OCI-LY3 (cell line): ENCODE data around the gene FOLR1.

Experiments
- H2AFZ ChIP-seq: fragments of 200-600, 300-600 bp; shearing (Covaris generic); 2 replicates; pipeline ENCODE4 v1.6.0; 2014; ENCODE audit warnings: antibody characterized with exemption, low read depth, low read length
- H3K27ac ChIP-seq: fragments of 200-600, 300-600 bp; sonication (generic); 2 replicates; pipeline ENCODE4 v1.5.1; 2014; ENCODE audit warnings: mild to moderate bottlenecking, low read length, moderate library complexity, mixed read lengths
- H3K27me3 ChIP-seq: fragments of 200-600, 300-600 bp; sonication (generic); 2 replicates; pipeline ENCODE4 v1.6.1; 2014; ENCODE audit warnings: low read depth, low read length, mixed read lengths
- H3K36me3 ChIP-seq: fragments of 200-600, 300-600 bp; sonication (generic); replicated peaks from 2 replicates; pipeline ENCODE3; 2014; ENCODE audit warnings: low read depth, low read length, mixed read lengths
- H3K4me1 ChIP-seq: fragments of 300-600, 200-600 bp; sonication (generic); 2 replicates; pipeline ENCODE4 v1.6.1; 2014; ENCODE audit warnings: low read length, mixed read lengths
- H3K4me2 ChIP-seq: fragments of 200-600, 300-600 bp; sonication (generic); 2 replicates; pipeline ENCODE4 v1.6.1; 2014; ENCODE audit warnings: low read length, mixed read lengths
- H3K4me3 ChIP-seq: fragments of 300-600, 200-600 bp; sonication (generic); 2 replicates; pipeline ENCODE4 v1.5.1; 2014; ENCODE audit warnings: antibody characterized with exemption, mild to moderate bottlenecking, low read length, moderate library complexity
- H3K79me2 ChIP-seq: fragments of 300-600, 200-600 bp; shearing (Covaris generic); 2 replicates; pipeline ENCODE4 v1.6.1; 2014; ENCODE audit warnings: mild to moderate bottlenecking, low read length, mixed read lengths
- H3K9ac ChIP-seq: fragments of 300-600, 200-600 bp; shearing (Covaris generic); 2 replicates; pipeline ENCODE4 v1.6.0; 2014; ENCODE audit warnings: mild to moderate bottlenecking, low read length, moderate library complexity
- H3K9me3 ChIP-seq: fragments of 200-600, 300-600 bp; shearing (Covaris generic); 2 replicates; pipeline ENCODE4 v1.6.1; 2014; ENCODE audit warnings: low read length, mixed read lengths; ENCODE audit not compliant: insufficient read depth
- H4K20me1 ChIP-seq: fragments of 200-600, 300-600 bp; sonication (generic); 2 replicates; pipeline ENCODE4 v1.6.1; 2016; ENCODE audit warnings: low read length, mixed read lengths; ENCODE audit not compliant: insufficient read depth
- CTCF ChIP-seq: fragments of 200-600, 300-600 bp; sonication (generic); IDR thresholded peaks from 2 replicates; pipeline ENCODE4 v1.5.1; 2014; ENCODE audit warnings: antibody characterized with exemption, low read length, low read depth
- EZH2phosphoT487 ChIP-seq: fragments of 200-600 bp; shearing (Covaris generic); IDR thresholded peaks from 2 replicates; pipeline ENCODE4 v1.6.1; 2018; ENCODE audit warnings: antibody characterized with exemption, mixed run types, low read depth

Gene FOLR1

GRCh38 chr11:72240461-72241290 is 48.7 kb downstream of the FOLR1 start:
- Histone ChIP-seq H3K27me3 (peaks cover 8% of the 10 kb centered on the region; the same call in 1 of the 2 replicates), H3K27ac (no peak overlapping the region), H3K36me3 (peaks cover 28% of the 10 kb centered on the region), H3K79me2 (no peaks in the 10 kb centered on the region), H2AFZ (no peak overlapping the region), H3K4me1 (no peaks in the 10 kb centered on the region), H3K4me3 (no peak overlapping the region), H3K4me2 (no peak overlapping the region), H3K9me3 (no peaks in the 10 kb centered on the region), H4K20me1 (peaks cover 15% of the 10 kb centered on the region; the same call in 1 of the 2 replicates), H3K9ac (no peak overlapping the region)
- TF ChIP-seq CTCF (no peak), EZH2phosphoT487 (no peak)

DNA sequence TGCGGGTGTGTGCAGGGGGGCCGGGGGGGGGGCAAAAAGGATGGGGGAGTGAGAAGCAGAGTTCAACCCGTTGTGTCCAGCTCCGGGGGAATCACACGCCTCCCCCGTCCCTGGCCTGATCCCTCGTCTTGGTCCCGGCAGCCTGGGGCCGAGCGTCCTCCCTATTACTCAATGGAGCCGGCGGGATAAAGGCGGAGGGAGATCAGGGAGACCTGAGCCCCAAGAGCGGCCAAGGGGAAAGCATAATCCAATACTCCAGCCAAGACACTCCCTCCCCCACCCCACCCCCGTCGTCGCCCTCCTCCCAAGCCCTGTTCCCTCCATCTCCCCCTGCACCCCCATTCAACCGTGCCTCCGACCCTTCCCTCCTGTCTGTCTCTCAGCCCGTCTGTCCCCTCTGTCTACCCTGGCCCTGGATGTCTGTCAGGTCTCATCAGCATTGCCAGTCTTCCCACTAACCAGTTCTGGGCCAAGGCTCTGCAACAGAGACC is 49.4 kb downstream of the FOLR1 start:
- no peaks in the 10 kb centered on the region for H3K9me3 ChIP-seq
- no peaks in the 10 kb centered on the region for H3K79me2 ChIP-seq
- no peak for TF ChIP-seq CTCF
- no peak for TF ChIP-seq EZH2phosphoT487
- H3K27ac ChIP-seq, result no peak overlapping the region
- peaks cover 23% of the 10 kb centered on the region for H3K36me3 ChIP-seq
- H3K4me2 ChIP-seq, result no peak overlapping the region
- no peak overlapping the region for H3K4me3 ChIP-seq
- peaks cover 13% of the 10 kb centered on the region for H3K27me3 ChIP-seq
- H2AFZ ChIP-seq, result no peak overlapping the region
- H4K20me1 ChIP-seq, result peaks cover 11% of the 10 kb centered on the region; the same call in 1 of the 2 replicates
- no peak overlapping the region for H3K9ac ChIP-seq
- H3K4me1 ChIP-seq, result no peaks in the 10 kb centered on the region

- H3K4me2 ChIP-seq, result no peak overlapping the region
- H3K4me3 ChIP-seq, result no peak overlapping the region
- no peaks in the 10 kb centered on the region for H3K4me1 ChIP-seq
- no peak overlapping the region for H3K9ac ChIP-seq
- no peaks in the 10 kb centered on the region for H3K9me3 ChIP-seq
- no peak overlapping the region for H3K27ac ChIP-seq
- H3K79me2 ChIP-seq, result no peaks in the 10 kb centered on the region
- H3K36me3 ChIP-seq, result peaks cover 16% of the 10 kb centered on the region
- H3K27me3 ChIP-seq, result peaks cover 21% of the 10 kb centered on the region
- peaks cover 5% of the 10 kb centered on the region; the same call in 1 of the 2 replicates for H4K20me1 ChIP-seq
- no peak for TF ChIP-seq EZH2phosphoT487
- TF ChIP-seq CTCF, result no peak
- no peak overlapping the region for H2AFZ ChIP-seq
Measured at GRCh38 chr11:72242141-72242540, 50.2 kb downstream of the FOLR1 start.

DNA sequence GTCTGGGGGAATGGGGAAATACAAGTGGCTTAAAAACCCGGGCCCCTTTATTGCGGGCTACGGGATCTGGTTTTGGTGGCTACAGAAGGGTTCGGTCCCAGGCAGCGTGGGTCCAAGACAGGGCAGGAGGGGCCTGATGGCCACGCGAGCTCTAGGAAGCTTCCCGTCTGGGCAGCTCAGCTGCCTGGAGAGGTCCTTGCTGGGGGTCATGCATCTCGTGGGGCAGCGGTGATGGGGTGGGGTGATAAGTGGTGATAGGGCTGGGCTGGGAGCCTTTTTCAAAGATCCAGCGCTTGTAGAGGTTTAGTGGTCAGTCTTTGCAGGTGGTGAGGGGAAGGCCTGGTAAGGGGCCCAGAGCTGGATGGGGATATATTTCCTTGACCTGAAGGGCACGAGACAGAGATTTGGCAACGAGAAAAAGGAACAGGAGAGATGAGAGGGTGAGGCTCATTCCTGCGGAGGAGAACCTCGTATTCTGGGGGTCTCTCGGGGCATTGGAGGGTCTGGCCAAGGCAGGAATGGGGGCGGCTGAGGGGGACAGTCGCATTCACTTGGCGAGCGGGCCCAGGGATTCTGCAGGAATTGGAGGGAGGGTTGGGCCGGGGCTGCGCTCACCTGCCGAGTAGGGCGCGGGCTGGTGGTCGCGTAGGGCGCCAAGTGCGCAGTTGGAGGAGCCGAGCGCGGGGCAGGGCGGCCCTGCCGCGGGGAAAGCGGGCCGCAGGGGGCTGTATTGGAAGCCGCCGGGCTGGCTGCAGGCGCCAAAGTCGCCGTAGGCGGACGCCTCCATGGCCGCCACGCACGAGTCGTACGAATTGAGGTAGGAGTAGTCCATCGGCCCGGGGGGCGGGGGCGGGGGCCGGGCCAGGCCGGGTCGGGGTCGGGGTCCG is 51.5 kb downstream of the FOLR1 start:
- peaks cover 27% of the 10 kb centered on the region for H3K27me3 ChIP-seq

More for the DNA sequence above, 51.5 kb downstream of the FOLR1 start:
- Histone ChIP-seq H3K4me1 (no peaks in the 10 kb centered on the region), H3K4me2 (no peak overlapping the region), H3K9ac (no peak overlapping the region), H3K9me3 (no peaks in the 10 kb centered on the region), H3K4me3 (no peak overlapping the region), H3K36me3 (peaks cover 4% of the 10 kb centered on the region), H4K20me1 (no peaks in the 10 kb centered on the region), H2AFZ (no peak overlapping the region), H3K79me2 (no peaks in the 10 kb centered on the region), H3K27ac (no peak overlapping the region)
- TF ChIP-seq CTCF, result no peak
- TF ChIP-seq EZH2phosphoT487, result no peak
